ENCODE measurements around the gene GALNT10.

The GALNT10 gene

DNA sequence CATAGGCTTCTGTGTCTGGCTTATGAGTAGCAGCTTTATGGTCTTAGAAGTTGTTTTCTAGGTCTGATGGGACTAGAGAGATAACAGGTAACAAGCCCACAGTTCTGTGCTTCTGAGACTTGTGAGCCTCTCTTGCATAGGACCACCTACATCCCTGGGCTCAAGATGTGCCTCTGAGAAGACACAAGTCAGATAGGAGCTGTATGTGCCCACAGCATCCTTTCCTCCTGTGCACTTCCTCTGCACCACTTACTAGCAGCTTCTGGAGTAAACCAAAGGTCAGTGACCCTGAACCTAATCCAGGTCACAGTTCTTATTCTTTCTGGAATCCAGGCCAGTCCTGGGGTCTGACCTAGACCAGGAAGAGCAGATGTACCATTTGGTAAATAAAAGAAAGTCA, 40.0 kb downstream of the GALNT10 start:
- in situ Hi-C loops (cut with MboI; ENCODE audit: low sequenced_read_pairs), result no loop called here

DNA sequence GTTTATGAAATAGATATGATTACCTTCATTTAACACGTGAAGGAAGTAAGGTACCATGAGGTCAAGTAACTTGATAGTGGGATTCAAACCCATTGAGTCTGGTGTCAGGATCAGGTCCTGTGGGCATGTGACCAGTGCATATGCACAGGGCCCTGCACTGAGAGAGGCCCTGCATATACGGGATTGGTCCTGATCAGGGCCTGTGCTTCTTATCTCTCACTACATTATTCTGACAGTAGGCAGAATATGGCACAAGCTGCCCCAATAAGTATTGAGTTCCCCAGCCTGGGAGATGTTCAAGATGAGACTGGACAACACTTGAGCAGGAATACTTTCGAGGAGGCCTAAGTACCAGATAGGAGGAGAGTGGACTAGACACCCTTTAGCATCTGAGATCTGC, 44.0 kb downstream of the GALNT10 start:
- in situ Hi-C loops (cut with MboI; ENCODE audit: low sequenced_read_pairs), result no loop called here

DNA sequence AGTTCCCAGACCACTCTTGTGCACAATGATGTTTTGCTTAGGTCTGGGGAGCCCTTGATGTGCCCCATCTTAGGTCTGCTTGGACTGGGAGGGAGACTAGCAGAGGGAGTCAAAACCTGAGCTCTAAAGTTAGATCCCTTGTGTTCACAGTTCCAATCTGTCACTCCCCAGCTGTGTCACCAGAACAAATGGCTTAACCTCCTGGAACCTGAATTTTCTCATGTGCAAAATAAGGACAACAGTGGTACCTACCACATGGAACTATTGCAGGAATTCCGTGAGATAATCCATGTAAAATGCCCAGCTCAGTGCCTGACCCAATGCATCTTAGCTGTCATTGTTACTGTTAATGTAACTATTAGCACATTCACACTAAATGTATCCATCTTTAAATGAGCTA, 45.5 kb downstream of the GALNT10 start:
- in situ Hi-C loops (cut with MboI; ENCODE audit: low sequenced_read_pairs), result no loop called here

DNA sequence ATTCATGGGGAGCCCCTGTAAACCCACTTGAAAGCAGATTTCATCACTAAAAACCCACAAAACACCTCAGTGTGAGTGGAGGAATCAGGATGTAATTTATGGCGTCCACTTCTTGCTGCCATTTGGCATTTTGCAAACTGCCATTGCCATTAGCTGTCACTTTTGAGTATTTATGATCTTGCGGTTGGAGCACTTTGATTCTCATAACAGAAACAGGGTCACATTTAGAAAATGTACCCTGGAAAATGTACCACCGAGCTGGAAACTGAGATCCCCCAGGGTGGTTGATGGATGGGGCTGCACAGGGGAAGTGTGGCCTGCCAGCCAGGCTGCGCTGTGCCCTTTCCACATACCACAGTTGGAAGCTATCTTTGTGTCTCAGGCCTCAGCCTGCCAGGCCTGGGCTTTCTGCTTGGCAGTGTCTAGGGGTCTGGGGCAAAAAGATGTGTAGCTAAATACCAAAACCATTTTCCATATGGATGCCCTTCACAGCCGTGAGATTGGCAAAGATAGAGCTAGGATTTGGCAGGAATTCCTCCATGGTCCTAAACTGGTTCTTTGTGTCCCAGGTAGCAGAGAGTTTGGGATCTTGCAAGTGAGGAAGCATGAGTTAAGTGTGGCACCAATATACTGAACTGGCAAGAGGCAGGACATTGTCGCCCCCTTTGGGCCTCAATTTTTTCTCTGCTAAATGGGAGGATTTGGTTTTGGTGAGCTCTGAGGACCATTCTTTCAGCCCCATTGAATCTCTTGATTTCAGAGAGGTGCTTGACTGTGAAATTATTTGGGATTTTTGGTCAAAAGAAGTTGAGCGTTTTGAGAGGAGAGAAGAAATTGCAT, 46.2 kb downstream of the GALNT10 start:
- in situ Hi-C loops (cut with MboI; ENCODE audit: low sequenced_read_pairs), result no loop called here

DNA sequence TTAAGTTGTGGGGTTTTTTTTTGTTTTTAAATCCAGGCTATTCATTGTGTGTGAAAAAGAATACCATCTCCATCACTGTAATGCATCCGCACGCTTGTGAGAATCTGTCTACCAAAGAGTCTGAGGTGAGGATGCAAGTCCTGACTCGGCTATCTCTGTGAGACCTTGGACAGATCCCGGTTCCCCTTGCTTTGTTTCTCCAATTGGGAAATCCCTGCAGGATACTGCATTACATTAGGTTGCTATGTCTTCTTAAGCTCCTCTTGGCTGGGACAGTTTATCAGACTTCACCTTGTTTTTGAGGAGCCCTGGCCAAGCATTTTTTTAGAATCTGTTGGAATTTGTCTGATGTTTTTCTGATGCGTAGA, 46.8 kb downstream of the GALNT10 start:
- in situ Hi-C loops (cut with MboI; ENCODE audit: low sequenced_read_pairs), result no loop called here

DNA sequence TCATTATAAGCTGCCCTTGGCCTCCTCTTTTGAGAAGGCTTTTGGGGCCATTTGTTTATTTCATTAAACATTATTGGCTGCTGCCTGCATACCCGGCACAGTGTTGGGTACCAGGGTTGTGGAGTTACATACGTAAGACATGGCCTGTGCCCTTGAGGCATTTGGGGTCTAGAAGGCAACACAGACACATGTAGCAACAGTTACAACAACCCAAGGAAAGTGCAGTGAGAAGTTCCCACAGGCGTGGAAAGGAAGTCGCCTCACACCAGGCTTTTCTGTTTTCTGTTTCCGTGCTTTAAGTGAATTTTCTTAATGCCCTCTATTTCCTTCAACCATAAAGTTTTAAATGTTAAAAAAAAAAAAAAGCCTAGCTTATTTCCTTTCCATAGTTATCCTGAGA, 47.4 kb downstream of the GALNT10 start:
- in situ Hi-C loops (cut with MboI; ENCODE audit: low sequenced_read_pairs), result no loop called here

DNA sequence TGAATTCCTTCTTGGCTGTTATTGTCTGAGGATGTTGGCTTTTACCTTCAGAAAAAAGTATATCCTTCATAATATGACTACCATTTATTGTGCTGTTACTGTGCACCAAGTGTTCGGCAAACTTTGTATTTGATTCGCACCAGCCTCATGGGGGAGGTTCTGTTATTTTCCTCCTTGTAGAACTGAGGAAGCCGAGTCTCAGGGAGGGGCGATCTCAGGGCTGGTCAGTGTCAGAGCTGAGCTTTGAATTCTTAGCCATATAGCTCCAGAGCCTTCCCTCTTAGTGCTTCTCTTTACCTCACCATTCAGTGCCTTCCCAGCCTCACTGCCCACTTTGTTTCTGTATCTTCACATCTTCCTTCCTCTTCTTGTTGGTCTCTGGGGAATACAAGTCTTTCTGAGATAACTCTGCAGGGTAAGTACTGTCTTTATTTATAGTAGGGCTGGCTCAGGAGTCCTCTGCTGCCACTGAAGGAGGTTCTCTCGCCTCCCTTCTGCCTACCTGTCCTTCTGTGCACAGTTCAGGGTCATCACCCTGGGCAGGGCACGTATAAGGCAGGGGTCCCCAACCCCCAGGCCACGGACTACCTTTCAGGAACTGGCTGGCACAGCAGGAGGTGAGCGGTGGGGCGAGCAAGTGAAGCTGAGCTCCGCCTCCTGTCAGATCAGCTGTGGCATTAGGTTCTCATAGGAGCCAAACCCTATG, 48.4 kb downstream of the GALNT10 start:
- in situ Hi-C loops (cut with MboI; ENCODE audit: low sequenced_read_pairs), result no loop called here

DNA sequence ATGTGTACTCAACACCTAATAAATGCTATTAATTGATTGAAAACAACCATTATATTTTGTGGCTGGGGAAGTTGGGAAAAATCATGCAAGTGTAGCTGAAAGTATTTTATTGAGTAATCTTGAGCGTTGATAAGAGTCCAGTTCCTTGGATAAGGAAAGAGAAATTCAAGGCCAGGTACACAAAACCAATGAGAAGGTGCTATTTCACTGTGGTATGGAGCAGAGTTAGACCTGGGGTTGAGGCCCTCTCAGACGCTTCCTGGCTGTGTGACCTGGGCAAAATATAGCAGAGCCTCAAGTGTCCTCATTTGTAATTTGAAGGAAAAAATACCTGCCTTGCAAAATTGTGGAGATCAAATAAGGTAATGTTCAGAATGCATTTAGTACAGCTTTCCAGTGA, 50.1 kb downstream of the GALNT10 start:
- in situ Hi-C loops (cut with MboI; ENCODE audit: low sequenced_read_pairs), result no loop called here

DNA sequence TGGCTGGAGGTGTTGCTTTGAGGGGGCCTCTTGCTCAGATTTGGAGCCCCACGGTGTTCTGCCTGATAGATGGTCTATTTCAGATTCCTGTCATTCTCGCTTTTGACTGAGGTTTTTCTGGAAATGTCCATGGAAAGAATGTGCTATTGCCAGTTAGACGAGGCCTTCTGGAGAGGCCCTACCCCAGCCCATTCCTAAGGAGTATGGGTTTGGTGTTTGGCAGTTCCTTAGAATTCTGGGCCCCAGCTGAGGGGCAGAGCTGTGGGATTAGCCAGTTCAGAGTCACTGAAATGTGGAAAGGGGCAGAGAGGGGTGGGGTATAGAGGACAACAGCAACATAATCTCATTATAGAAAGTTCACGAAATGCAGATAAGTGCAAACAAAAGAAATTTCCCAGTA, 50.5 kb downstream of the GALNT10 start:
- in situ Hi-C loops (cut with MboI; ENCODE audit: low sequenced_read_pairs), result no loop called here

DNA sequence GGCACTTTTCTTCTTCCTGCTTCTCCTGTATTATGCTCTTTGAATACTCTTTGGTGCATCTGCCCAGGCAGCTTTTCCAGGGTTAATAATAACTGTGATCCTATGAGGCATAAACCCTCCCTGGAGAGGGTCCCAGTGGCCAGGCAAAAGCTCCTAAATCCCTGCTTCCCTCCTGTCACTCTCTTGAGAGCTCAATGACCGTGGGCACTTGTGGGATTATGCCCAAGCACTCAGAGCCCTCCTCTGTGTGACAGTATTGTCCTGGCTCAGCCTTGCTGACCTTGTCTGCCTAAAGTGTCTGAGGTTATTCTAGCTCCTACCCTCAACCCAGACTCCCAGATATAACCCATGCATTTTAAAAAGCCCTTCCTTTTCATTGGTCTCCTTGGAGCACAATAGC, 51.9 kb downstream of the GALNT10 start:
- in situ Hi-C loops (cut with MboI; ENCODE audit: low sequenced_read_pairs), result no loop called here

DNA sequence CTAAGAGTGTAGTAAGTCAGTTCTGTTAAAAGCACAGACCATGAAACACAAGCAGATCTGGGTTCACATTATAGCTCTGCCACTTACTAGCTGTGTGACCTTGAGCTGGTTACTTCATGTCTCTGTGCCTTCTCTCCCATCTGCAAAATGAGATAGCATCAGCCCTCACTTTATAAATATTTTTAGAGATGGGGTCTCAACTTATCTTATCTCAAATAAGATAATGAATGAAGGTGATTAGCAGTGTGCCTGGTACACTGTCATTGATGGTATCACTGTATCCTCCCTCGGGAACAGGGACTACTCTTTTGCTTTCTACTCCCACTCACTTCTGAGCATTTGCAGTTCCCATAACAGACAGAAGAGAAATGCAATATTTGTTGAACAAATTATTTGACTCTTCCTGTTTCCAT, 52.4 kb downstream of the GALNT10 start:
- in situ Hi-C loops (cut with MboI; ENCODE audit: low sequenced_read_pairs), result no loop called here

DNA sequence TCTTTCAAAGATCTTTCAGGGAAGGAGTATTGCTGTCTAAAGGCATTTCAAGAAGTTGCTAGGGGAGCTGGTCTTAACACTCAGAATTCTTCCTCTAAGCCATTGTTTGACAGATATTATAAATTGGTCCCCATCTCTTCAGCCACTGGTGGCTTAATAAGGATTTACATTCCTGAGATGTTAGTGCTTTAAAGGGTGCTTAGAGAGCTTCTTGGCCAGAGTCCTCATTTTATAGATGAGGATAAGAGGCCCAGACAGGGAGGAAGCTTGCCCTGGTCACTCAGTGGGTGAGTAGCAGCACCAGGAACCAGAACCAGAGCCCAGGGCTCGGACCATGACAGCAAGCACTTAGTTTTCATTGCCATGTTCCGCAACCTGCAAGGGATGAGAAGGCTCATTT, 53.2 kb downstream of the GALNT10 start:
- in situ Hi-C loops (cut with MboI; ENCODE audit: low sequenced_read_pairs), result no loop called here

DNA sequence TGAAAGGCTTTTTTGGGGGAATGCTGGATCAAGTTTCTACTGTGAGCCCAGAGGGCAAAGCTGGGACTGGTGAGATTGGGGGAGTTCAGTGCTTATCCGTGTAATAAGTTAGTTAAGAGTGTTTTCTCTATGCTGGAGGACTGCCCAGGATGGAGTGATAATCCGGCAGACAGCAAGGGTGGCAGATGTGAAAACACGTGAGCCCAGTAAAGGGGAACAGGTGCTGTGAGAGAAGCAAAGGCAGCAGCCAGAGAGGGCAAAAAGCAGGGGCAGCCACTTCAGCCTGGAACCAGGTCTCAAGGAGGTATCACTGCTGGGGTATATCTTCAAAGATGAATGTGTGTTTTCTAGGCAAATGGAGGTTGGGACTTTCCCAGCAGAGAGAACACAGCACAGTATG, 53.9 kb downstream of the GALNT10 start:
- in situ Hi-C loops (cut with MboI; ENCODE audit: low sequenced_read_pairs), result no loop called here

DNA sequence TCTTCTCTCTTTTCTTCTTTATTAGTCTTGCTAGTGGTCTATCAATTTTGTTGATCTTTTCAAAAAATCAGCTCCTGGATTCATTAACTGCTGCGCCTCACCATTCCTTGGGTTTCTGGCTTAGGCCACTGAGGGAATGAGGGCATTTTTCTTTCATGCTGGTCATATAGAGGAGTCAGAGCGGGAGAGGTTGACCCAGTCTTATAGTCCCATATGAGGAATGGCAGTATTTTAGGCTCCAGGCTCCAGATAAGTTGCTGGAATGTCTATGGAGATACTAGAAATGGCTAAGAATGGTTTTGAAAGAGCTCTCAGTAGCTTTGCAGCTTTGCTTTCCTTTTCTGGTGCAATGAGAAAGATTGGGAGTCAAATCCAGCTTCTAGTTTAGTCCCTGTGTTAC, 58.2 kb downstream of the GALNT10 start:
- in situ Hi-C loops (cut with MboI; ENCODE audit: low sequenced_read_pairs), result no loop called here

DNA sequence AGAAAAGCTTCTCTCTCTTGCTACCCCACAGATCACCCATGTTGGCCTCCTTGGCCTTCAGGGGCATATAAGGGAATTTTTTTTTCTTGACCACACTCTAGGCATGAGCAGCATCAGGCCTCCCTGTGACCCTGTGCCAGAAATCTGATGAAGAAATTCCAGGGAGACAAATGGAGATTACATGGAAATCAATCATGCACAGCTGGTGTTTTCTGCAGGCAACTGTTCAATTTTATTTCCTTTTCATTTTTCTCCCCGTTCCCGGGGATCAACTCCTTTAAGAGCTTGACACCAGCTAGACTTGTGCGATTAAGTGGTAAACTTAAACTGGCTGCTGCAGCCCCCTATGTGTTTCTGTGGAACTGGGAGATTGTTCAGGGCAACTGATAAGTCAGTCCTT, 59.3 kb downstream of the GALNT10 start:
- in situ Hi-C loops (cut with MboI; ENCODE audit: low sequenced_read_pairs), result no loop called here

DNA sequence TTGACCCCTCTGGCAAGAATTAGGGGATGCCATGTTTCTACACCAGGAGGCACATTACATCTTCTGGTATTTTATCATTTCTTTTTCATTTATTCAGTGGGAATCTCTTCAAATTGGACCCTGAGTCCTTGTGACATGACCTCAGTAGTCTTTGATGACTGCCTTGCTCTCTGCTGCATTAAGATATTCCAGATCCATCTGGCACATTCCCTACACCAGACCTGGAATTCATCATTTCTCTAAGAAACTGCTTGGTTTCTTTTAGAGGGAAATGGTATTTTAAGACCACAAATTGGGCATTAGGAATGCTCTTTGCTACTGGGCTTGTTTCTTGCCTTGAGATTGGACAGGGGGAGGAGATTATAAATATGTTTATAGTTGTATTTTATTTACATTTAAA, 61.0 kb downstream of the GALNT10 start:
- in situ Hi-C loops (cut with MboI; ENCODE audit: low sequenced_read_pairs), result no loop called here

DNA sequence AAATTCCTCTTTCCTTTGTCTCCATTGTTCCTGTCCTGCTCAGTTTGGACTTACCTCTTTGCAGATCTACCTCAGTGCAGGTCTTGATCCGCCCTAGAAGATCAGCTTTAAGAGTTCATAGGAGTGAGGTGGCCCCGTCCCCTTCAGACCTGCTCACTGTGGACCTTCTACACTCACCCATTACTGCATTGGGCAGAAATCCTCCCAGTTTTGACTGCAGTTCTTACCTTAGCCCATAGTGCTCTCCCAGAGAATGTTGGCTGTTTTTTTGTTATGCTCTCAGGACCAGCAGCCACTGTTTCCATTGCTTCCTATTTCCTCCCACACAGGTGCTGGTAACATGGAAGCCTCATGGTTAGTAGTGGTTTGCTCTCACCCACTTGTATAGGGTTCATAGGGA, 63.3 kb downstream of the GALNT10 start:
- in situ Hi-C loops (cut with MboI; ENCODE audit: low sequenced_read_pairs), result no loop called here

DNA sequence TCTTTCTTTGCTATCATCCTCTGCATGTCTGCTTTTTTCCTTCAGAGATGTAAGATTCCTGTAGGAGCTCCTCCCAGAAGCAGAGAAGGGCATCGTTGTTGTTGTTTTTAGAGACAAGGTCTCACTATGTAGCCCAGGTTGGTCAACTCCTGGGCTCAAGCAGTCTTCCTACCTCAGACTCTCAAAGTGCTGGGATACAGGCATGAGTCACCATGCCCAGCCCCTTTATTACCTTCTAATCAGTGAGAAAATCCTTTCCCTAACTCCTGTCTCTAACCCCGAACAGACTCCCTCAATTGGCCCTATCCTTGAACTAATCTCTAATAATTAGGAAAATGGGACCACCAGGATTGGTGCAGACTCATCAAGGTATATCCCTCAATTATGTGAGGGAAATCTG, 64.4 kb downstream of the GALNT10 start:
- in situ Hi-C loops (cut with MboI; ENCODE audit: low sequenced_read_pairs), result no loop called here

DNA sequence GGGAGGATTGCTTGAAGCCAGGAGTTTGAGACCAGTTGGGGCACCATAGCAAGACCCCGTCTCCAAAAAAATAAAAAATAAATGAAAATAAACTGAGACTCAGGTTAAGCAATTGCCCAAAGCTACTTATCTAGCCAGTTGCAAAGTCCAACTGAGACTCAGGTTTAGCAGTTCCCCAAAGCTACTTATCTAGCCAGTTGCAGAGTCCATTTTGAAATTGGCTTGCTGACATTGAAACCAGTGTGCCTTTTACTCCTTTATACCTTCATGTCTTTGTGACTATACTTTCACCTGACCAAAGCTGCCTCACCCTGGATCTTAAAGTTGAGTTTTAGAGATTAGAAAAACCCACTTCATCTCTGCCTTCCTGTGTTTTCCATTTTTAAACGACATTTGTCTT, 66.5 kb downstream of the GALNT10 start:
- in situ Hi-C loops (cut with MboI; ENCODE audit: low sequenced_read_pairs), result no loop called here

DNA sequence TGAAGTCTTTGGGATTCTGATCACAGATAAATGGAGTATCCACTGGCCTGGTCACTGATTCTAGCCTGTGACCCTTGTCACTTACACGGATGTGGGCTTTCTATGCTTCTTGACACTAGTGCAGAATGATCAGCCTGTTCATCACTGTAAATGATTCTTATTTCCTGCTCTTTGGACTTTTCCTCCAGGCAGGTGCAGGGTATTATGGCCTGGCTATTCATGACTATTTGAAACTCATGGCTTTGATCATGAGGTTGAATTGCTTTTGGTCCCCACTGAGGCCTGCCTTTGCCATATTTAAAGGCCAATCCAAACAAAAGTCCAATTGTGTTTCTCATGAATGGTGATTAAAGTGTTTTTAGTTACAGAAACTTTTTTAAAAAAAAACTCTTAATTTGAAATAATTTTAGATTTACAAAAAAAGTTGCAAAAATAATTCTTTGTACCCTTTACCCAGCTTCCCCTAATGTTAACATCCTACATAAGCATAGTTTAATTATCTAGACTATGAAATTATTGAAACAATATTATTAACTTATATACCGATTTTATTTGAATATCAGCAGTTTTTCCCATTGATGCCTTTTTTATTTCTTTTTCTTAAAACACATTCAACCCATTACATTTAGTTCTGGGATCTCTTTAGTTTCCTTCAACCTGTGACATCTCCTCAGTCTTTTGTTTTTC, 68.1 kb downstream of the GALNT10 start:
- in situ Hi-C loops (cut with MboI; ENCODE audit: low sequenced_read_pairs), result no loop called here

DNA sequence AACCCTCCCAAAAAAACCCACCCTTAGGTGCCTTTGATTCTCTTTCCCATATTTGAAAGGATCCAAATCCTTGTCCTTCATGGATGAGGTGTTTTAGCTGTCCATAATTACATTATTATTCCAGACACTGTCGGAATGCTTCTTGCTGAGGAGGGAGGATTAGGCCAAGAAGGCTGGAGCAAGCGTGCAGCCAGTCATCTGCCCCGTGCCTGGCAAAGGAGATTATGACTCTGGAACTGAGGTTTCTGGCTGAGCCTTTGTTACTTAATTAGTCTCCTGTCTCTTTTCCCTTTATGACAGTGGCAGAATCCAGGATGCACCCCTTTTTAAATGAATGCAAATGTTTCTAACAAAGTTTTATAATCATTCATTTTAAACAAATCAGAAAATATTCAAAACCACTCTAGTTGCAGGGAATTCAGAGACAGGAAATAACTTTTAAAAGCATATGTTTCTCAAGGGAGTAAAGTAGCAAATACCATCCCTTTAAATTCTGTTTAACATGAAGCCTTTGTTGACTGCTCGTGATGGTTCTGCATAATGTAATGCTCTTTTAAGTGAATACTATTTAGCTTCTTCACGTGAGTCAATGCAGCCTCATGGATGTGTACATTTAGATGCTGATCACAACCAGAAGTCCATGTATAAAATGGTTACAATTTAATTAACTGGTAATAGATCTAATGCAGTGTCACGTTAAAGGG, 69.8 kb downstream of the GALNT10 start:
- in situ Hi-C loops (cut with MboI; ENCODE audit: low sequenced_read_pairs), result no loop called here
